Inferior parietal cortex (tissue), 1 donor: ENCODE measurements around the gene SOX5.

ENCODE experiments used
- DNase-seq: peaks from one replicate; pipeline ENCODE4 v3.0.0-alpha.2; 2016; ENCODE audit errors: extremely low spot score

Gene SOX5

DNA sequence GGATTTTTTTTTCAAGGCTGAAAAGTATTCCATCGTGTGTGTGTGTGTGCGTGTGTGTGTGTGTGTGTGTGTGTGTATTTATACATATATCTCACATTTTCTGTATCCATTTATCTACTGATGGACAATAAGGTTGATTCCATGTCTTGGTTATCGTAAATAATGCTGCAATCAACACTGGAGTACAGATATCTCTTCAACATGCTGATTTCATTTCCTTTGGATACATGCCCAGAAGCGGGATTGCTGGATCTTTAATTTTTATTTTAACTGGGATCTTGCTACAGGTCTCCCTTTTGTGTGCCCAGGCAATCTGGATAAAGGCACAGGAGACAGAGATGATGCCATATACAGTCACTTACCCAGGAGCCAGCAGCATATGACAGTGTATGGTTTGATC is 338.1 kb downstream of the SOX5 start:
- no peak for DNase-seq

GRCh38 chr12:23600919-23601318 is 348.6 kb downstream of the SOX5 start:
- DNase-seq, result no peak

- DNase-seq, result no peak
Observed at GRCh38 chr12:23596568-23596967, 352.9 kb downstream of the SOX5 start.

GRCh38 chr12:23587833-23588559 is 361.5 kb downstream of the SOX5 start:
- DNase-seq, result no peak

DNA sequence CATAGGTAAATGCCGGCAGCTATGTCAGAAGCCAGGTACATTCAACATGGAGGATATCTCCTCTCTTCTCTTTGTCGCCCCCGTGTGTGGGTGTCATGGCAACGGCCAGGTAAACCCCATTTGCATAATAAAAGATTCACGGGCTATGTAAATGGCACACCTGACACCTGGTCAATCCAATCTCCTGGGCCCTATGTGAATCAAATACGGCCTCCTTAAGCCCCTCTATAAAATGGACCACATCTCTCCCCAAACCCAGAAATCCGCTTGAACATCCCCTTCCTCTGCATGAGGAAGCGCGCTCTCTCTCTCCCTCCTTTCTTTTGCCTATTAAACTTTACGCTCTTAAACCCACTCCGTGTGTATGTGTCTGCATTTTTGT is 363.7 kb downstream of the SOX5 start:
- DNase-seq, result no peak

GRCh38 chr12:23585156-23585781 is 364.2 kb downstream of the SOX5 start:
- no peak for DNase-seq

- no peak for DNase-seq
Observed at GRCh38 chr12:23581913-23582312, 367.6 kb downstream of the SOX5 start.

- no peak for DNase-seq
Observed at GRCh38 chr12:23579257-23579656, 370.2 kb downstream of the SOX5 start.

GRCh38 chr12:23576372-23576771 is 373.1 kb downstream of the SOX5 start:
- DNase-seq, result no peak

GRCh38 chr12:23569356-23569755 is 380.1 kb downstream of the SOX5 start:
- no peak for DNase-seq

- DNase-seq, result no peak
Observed at GRCh38 chr12:23566133-23566532, 383.3 kb downstream of the SOX5 start.

DNA sequence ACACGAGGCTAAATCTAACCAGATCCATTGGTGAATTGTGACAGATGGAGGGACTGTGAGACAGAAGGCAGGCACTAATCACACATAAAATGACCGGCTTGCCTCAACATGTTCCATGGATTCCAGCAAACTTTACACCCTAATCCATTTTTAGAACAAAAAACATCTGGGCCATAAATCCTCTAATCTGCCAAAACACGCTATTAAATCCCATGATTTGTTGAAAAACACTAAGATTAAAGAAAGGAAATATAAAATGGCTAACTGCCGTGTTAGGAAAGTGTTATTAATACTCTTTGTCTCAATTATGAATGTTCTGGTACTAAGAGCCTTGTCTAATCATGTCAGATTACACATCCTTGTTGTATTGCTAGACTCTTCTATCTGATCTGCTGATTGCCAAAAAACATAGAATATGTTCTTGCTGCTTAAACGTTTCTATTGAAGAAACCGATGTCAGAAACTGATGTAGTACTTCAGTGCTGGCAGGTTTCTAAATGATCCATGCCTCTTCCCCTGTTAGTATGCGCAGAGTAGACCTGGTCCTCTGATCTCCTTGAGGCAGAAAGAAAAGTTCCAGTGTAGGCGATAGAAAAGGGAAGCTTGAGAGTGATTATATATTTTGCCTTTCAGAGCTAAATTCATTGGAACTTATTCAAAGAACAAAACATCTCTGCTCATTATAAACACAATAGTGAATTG is 384.9 kb downstream of the SOX5 start:
- no peak for DNase-seq

DNA sequence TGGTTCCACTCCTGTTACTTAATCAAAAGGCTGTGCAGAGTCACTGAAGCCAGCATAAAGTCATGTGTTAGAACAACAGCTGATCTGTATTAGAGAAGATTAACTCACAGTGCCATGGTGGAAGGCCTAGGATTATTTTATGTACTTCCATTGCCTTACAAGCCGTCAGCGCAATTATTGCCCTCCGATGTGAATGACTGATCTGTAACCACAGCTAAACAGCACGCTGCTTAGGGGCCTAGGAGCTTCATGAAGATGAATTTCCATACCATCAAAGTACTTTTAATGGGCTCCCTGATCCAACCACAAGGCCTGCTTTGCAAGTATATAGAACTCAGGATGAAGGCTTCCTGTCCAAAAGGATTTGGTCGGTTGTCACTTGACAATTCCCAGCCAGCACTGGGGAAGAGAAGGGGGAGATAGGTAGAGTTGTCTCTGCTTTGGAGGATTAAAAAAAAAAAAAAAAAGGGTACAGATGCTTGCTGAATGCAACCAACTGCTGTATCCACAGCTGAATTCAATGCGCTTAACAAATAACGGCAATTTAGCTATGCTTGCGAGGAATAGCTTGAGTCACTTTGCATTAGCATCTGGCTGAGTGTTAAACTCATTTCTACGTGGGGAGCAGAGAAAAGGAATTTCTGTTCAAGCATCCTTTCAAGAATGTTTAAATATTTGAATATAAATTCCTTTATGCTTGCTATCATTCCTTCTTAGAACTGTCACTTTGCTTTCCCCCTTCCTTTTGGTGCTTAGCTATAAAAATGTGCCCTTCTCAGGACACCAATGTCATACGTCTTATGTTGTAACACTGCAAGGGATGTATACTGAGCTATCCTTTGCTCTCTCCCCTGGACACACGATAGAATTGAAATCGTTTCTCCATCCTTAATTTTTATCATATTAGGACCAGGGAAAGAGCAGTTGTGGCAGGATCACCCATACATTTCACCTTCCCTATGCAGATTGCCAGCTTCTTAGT is 387.8 kb downstream of the SOX5 start:
- DNase-seq, result no peak

- DNase-seq, result no peak
Observed at GRCh38 chr12:23560611-23561010, 388.9 kb downstream of the SOX5 start.

- DNase-seq, result no peak
Observed at GRCh38 chr12:23559268-23559753, 390.2 kb downstream of the SOX5 start.

- no peak for DNase-seq
Observed at GRCh38 chr12:23556661-23557060, 392.8 kb downstream of the SOX5 start.

- DNase-seq, result no peak
Observed at GRCh38 chr12:23555825-23556207, 393.7 kb downstream of the SOX5 start.

DNA sequence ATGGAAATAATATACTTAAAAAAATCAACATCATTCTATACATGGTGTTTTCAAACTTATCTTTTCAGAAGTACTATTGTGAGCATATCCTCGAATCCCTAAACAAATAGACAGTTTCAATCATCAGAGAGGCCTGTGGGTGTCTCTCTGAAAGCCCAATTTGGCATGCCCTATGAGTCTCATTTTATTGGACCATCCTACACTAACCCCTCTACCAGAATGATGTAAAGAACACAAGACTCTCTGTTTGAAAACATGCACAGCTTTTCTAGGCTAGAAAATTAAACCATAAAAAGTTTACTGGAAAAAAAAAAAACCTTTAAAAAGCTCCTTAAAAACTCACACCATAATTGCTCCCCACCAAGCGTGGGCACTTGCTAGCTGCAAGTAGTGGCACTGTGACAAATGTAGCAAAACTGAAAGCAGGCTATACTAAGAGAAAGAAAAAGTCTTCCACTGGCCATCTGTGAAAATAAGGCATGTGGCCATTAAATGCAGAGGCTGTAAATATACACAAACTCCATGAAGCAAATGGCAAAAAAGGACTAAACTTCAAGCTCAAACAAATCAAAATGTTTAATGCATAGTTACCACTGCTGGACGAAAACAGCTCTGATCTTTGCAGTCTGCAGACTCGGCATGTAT is 394.2 kb downstream of the SOX5 start:
- peak; percentile 57 for DNase-seq

GRCh38 chr12:23552417-23552816 is 397.1 kb downstream of the SOX5 start:
- DNase-seq, result no peak

GRCh38 chr12:23550753-23551152 is 398.7 kb downstream of the SOX5 start:
- DNase-seq, result no peak

- DNase-seq, result no peak
Observed at GRCh38 chr12:23548742-23549141, 400.7 kb downstream of the SOX5 start.
